Keratinocyte (primary cell): Measurements from ENCODE around the gene WDR83. TPM values are rescaled to one million over a fixed set of nuclear protein-coding genes. Genes with fewer than 3 reads are reported as not detected.
"Not testable (repeated sequence)": the region's sequence is repeated elsewhere in the genome, so short reads cannot be mapped to it uniquely, and the experiment has no call there.

ENCODE experiments used
- DNase-seq: peaks from one replicate; pipeline ENCODE4 v3.0.0-alpha.2; 2011; ENCODE audit warnings: low read depth, missing footprints, low spot score
- FAIRE-seq: peaks from 2 replicates; lab custom pipeline; 2011; peaks lifted over from hg19 to GRCh38; lab: Jason Lieb, UNC
- H2AFZ ChIP-seq: 2 replicates; pipeline ENCODE4 v1.6.0; 2012; ENCODE audit warnings: low read length, control low read depth, inconsistent platforms; ENCODE audit not compliant: control insufficient read depth
- H3K27ac ChIP-seq: 2 replicates; pipeline ENCODE4 v1.5.1; 2011; ENCODE audit warnings: low read length; ENCODE audit not compliant: control insufficient read depth, insufficient read depth
- H3K27me3 ChIP-seq: 3 replicates; pipeline ENCODE4 v1.6.0; 2011; ENCODE audit warnings: low read length; ENCODE audit not compliant: control insufficient read depth, insufficient read depth; ENCODE audit errors: extremely low read depth
- H3K36me3 ChIP-seq, 2 experiments: 2 replicates in 1 of 2; 3 replicates in 1 of 2; pipeline ENCODE4 v1.5.1; 2011; ENCODE audit warnings: low read length in 2 of 2, mild to moderate bottlenecking in 1 of 2; ENCODE audit not compliant: control insufficient read depth in 2 of 2, insufficient read depth in 2 of 2; ENCODE audit errors: extremely low read depth in 1 of 2
- H3K4me1 ChIP-seq: 3 replicates; pipeline ENCODE4 v1.5.1; 2011; ENCODE audit warnings: low read length; ENCODE audit not compliant: control insufficient read depth, insufficient read depth; ENCODE audit errors: extremely low read depth
- H3K4me2 ChIP-seq: 3 replicates; pipeline ENCODE4 v1.6.0; 2011; ENCODE audit warnings: low read depth, low read length; ENCODE audit not compliant: control insufficient read depth, insufficient read depth; ENCODE audit errors: extremely low read depth
- H3K4me3 ChIP-seq, 3 experiments: fragments of 200-600 bp in 1 of 3; sonication (generic) in 1 of 3; 2 replicates in 2 of 3; 3 replicates in 1 of 3; pipeline ENCODE4 v1.5.1; 2011 to 2016; ENCODE audit warnings: low read length in 3 of 3, mild to moderate bottlenecking in 3 of 3, control low read depth in 2 of 3, inconsistent platforms in 1 of 3, low read depth in 1 of 3, mixed read lengths in 1 of 3, mixed run types in 1 of 3, moderate library complexity in 1 of 3; ENCODE audit not compliant: control insufficient read depth in 2 of 3, insufficient read depth in 2 of 3; ENCODE audit errors: extremely low read depth in 1 of 3
- H3K79me2 ChIP-seq: 2 replicates; pipeline ENCODE4 v1.6.0; 2012; ENCODE audit warnings: low read length; ENCODE audit not compliant: control insufficient read depth, insufficient read depth
- H3K9ac ChIP-seq: 3 replicates; pipeline ENCODE4 v1.6.0; 2011; ENCODE audit warnings: low read length; ENCODE audit not compliant: control insufficient read depth, insufficient read depth; ENCODE audit errors: extremely low read depth
- H3K9me1 ChIP-seq: 3 replicates; pipeline ENCODE4 v1.6.0; 2011; ENCODE audit warnings: low read length; ENCODE audit not compliant: control insufficient read depth, insufficient read depth; ENCODE audit errors: extremely low read depth
- H3K9me3 ChIP-seq: 2 replicates; pipeline ENCODE4 v1.5.1; 2012; ENCODE audit warnings: low read depth, low read length; ENCODE audit not compliant: control insufficient read depth
- H4K20me1 ChIP-seq: 3 replicates; pipeline ENCODE4 v1.6.0; 2011; ENCODE audit warnings: low read length; ENCODE audit not compliant: control insufficient read depth, insufficient read depth; ENCODE audit errors: extremely low read depth
- EZH2 ChIP-seq: IDR thresholded peaks from one replicate; pipeline ENCODE4 v1.6.1; 2012; ENCODE audit warnings: inconsistent platforms, mild to moderate bottlenecking, low read length, moderate library complexity
- dilution Hi-C: fragments of 300-500 bp; cut with MboI; formaldehyde crosslinking; loops from one replicate; pipeline ENCODE4 v1.7.0; 2020; ENCODE audit warnings: low sequenced_read_pairs; ENCODE audit not compliant: extremely low pct_ligation_motif_present
- polyA minus RNA-seq, 3 experiments: library from RNA; depleted of rRNA, polyadenylated mRNA; stranded (reverse); fragments of >200 nt; gene quantifications; 1 replicate in 1 of 3; 2 replicates in 1 of 3; 3 replicates in 1 of 3; pipeline ENCODE4 v1.2.3, GENCODE V29; 2011
- polyA plus RNA-seq, 5 experiments: library from polyadenylated mRNA; depleted of rRNA in 3 of 5; stranded (reverse) in 3 of 5; stranded (forward) in 1 of 5; unstranded in 1 of 5; fragments of >200 nt; gene quantifications; 1 replicate in 1 of 5; 2 replicates in 3 of 5; 3 replicates in 1 of 5; pipeline versions ENCODE4 v1.2.1 to v1.2.3, GENCODE V29; 2011 to 2012; ENCODE audit warnings: missing spikeins in 2 of 5, low read depth in 1 of 5, low replicate concordance in 1 of 5
- TF ChIP-seq, protein P1 (sequence below), 3 experiments: IDR thresholded peaks in 1 of 3; conservative IDR thresholded peaks in 1 of 3; optimal IDR thresholded peaks in 1 of 3; 2 replicates in 2 of 3; 3 replicates in 1 of 3; pipeline versions ENCODE3 to v1.5.1; 2011; ENCODE audit warnings: low read length in 3 of 3, mild to moderate bottlenecking in 3 of 3, moderate library complexity in 2 of 3, control low read depth in 1 of 3, inconsistent platforms in 1 of 3; ENCODE audit not compliant: insufficient read depth in 2 of 3; ENCODE audit errors: extremely low read depth in 1 of 3

WDR83 gene, protein sequence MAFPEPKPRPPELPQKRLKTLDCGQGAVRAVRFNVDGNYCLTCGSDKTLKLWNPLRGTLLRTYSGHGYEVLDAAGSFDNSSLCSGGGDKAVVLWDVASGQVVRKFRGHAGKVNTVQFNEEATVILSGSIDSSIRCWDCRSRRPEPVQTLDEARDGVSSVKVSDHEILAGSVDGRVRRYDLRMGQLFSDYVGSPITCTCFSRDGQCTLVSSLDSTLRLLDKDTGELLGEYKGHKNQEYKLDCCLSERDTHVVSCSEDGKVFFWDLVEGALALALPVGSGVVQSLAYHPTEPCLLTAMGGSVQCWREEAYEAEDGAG
- polyA plus RNA-seq (3.8 to 5.6 TPM (median 5.0 TPM) in 3 replicates), polyA minus RNA-seq (4.1 to 9.5 TPM (median 5.6 TPM) in 3 replicates)
- polyA plus RNA-seq (2011; ENCODE audit: low read depth) = 12.7 TPM
- polyA plus RNA-seq (2011; cell fraction: cytosol; rRNA removed) = 2.7 and 6.5 TPM in 2 replicates
- polyA plus RNA-seq (2011; cell fraction: nucleus; rRNA removed) = 5.0 and 7.5 TPM in 2 replicates
- polyA plus RNA-seq (2012; ENCODE audit: low replicate concordance) = 9.2 and 10.0 TPM in 2 replicates
- 7.9 TPM for polyA minus RNA-seq (2011; cell fraction: cytosol; rRNA and poly(A)+ RNA removed)
- polyA minus RNA-seq (2011; cell fraction: nucleus; rRNA and poly(A)+ RNA removed) = 5.0 and 5.4 TPM in 2 replicates

DNA sequence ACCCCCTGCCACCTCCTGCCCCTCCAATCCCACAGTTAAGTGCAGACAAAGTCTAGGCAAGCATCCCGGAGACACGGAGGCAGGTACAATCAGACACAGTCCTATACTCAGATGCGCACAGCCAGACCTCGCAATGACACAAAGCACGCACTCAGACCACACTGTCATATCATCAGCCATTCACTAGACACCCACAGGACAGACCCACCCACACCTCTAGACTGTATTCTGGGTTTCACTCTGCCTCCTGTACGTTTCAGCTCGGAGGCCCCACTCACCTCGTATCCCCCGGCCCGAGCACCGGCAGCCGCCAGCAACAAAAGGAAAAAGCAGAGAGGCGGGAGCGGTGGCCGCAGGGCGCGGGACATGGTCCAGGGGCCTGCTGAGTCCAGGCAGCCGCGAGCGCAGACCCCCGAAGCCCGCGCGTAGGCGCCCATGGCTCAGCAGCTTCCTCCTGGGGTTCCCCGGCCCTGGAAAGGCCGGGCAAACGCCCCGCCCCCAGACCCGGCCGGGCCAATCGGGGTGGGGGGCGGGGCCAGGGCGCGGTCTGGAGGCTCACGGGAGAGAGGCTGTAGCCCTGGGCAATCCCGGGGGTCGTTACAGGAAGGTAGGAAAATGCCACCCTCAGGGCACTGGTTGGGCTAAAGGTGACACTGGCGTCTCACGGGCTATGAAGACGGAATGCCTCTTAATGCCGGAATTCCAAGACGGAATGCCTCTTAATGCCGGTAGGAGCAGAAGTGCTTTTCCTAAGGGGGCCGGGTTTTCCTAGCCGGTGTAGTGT lies at the start of gene WDR83, which contains the start of gene MAN2B1:
TSS of gene WDR83 (plus strand) at position 543 of the 784 bp plus-strand sequence. CDS start 2,984 bp downstream, outside the sequence.
TSS of gene MAN2B1 (minus strand) at position 478 of the 784 bp plus-strand sequence. CDS start at position 437, 41 bp downstream.
- H3K9me3 ChIP-seq = no peaks in the 10 kb centered on the region
- dilution Hi-C loops = no loop called here
- no peaks in the 10 kb centered on the region for H4K20me1 ChIP-seq
- H3K27ac ChIP-seq = peak within 1 kb of the TSS; percentile 78
- no peaks in the 10 kb centered on the region for H3K9me1 ChIP-seq
- H3K4me1 ChIP-seq = peaks cover 34% of the 10 kb centered on the region
- H3K36me3 ChIP-seq = peaks cover 11 to 19% of the 10 kb centered on the region in 2 experiments
- H3K9ac ChIP-seq = peak within 1 kb of the TSS; percentile 90
- H3K27me3 ChIP-seq = no peaks in the 10 kb centered on the region
- DNase-seq (no peak), FAIRE-seq (no peak)
- H3K79me2 ChIP-seq = peaks cover 43% of the 10 kb centered on the region
- TF ChIP-seq, protein P1, sequence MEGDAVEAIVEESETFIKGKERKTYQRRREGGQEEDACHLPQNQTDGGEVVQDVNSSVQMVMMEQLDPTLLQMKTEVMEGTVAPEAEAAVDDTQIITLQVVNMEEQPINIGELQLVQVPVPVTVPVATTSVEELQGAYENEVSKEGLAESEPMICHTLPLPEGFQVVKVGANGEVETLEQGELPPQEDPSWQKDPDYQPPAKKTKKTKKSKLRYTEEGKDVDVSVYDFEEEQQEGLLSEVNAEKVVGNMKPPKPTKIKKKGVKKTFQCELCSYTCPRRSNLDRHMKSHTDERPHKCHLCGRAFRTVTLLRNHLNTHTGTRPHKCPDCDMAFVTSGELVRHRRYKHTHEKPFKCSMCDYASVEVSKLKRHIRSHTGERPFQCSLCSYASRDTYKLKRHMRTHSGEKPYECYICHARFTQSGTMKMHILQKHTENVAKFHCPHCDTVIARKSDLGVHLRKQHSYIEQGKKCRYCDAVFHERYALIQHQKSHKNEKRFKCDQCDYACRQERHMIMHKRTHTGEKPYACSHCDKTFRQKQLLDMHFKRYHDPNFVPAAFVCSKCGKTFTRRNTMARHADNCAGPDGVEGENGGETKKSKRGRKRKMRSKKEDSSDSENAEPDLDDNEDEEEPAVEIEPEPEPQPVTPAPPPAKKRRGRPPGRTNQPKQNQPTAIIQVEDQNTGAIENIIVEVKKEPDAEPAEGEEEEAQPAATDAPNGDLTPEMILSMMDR (optimal IDR thresholded peaks at IDR 0.05 in 1 of 3, IDR thresholded peaks at IDR 0.05 in 1 of 3, conservative IDR thresholded peaks at IDR 0.05 in 1 of 3; ENCODE audit: extremely low read depth in 1 of 3, insufficient read depth in 2 of 3, low read length in 3 of 3) = peak in 1 of 3 experiments; percentile 7
- TF ChIP-seq EZH2 = no peak
- H3K4me2 ChIP-seq = peak within 1 kb of the TSS; percentile 99
- peak within 1 kb of the TSS; percentile 64 to 95 (median 81) for H3K4me3 ChIP-seq
- peak within 1 kb of the TSS; percentile 91 for H2AFZ ChIP-seq

DNA sequence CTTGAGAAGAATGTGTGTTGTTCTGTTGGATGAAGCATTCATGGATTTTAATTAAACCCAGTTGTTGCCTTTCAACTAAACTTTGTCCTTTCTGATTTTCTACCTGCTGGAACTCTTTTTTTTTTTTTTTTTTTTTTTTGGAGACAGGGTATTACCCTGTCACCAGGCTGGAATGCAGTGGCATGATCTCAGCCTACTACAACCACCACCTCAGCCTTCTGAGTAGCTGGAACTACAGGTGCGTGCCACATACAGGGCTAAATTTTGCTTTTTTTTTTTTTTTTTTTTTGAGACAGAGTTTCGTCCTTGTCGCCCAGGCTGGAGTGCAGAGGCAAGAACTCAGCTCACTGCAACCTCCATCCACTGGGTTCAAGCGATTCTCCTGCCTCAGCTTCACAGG lies 49.0 kb upstream of the WDR83 start:
- peaks cover 0 to 8% of the 10 kb centered on the region in 2 experiments for H3K36me3 ChIP-seq
- H2AFZ ChIP-seq = no peak overlapping the region
- H3K4me3 ChIP-seq = no peak overlapping the region
- no peaks in the 10 kb centered on the region for H3K9me3 ChIP-seq
- H3K79me2 ChIP-seq = peaks cover 77% of the 10 kb centered on the region
- no peak for TF ChIP-seq EZH2
- TF ChIP-seq, protein P1 (optimal IDR thresholded peaks at IDR 0.05 in 1 of 3, IDR thresholded peaks at IDR 0.05 in 1 of 3, conservative IDR thresholded peaks at IDR 0.05 in 1 of 3; ENCODE audit: extremely low read depth in 1 of 3, insufficient read depth in 2 of 3, low read length in 3 of 3) = no peak
- FAIRE-seq = no peak
- no peak overlapping the region for H3K9ac ChIP-seq
- H3K4me2 ChIP-seq = no peak overlapping the region
- DNase-seq = no peak
- H3K27me3 ChIP-seq = no peaks in the 10 kb centered on the region
- H3K4me1 ChIP-seq = no peaks in the 10 kb centered on the region
- no peaks in the 10 kb centered on the region for H3K9me1 ChIP-seq
- H3K27ac ChIP-seq = no peak overlapping the region
- dilution Hi-C loops = no loop called here
- peaks cover 2% of the 10 kb centered on the region for H4K20me1 ChIP-seq

DNA sequence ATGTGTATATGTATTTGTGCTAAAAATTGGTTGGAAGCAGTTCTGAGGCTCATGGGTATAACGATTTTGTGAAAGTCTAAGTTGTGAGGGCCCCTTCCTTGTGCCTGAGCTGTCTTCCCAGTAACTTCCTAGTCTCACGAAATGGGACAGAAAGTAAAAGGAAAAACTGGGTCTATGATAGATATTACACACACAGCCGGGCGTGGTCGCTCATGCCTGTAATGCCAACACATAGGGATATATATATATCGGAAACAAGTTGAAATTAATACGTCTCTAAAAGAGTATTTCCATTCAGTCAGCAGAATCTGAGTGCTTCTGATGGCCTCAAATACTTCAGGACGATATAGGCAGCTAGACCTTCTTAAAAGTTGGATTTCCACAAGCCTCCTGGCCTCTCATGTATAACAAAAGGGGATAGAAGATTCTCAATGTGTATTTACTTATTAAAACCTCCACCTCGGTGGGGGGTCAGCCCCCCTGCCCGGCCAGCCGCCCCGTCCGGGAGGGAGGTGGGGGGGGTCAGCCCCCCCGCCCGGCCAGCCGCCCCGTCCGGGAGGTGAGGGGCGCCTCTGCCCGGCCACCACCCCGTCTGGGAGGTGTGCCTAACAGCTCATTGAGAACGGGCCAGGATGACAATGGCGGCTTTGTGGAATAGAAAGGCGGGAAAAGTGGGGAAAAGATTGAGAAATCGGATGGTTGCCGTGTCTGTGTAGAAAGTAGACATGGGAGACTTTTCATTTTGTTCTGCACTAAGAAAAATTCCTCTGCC lies 45.2 kb upstream of the WDR83 start:
- dilution Hi-C loops, DNase-seq, H2AFZ ChIP-seq, H3K9me3 ChIP-seq, FAIRE-seq, H3K9ac ChIP-seq, H3K4me1 ChIP-seq, H3K4me2 ChIP-seq, H4K20me1 ChIP-seq, H3K9me1 ChIP-seq, H3K36me3 ChIP-seq, H3K27me3 ChIP-seq, H3K4me3 ChIP-seq, H3K27ac ChIP-seq: not testable (repeated sequence)
- peaks cover 52% of the 10 kb centered on the region for H3K79me2 ChIP-seq
